Tibial artery (tissue), 4 donors: ENCODE measurements around the gene TBCB.
"Not testable (repeated sequence)": the region's sequence is repeated elsewhere in the genome, so short reads cannot be mapped to it uniquely, and the experiment has no call there.

Experiments
- DNase-seq, 2 donors: peaks; one replicate each; pipeline ENCODE4 v3.0.0-alpha.2; 2019
- H3K27ac ChIP-seq, 2 donors: fragments of 200-600 bp; sonication (generic) in 1 of 2; 1 replicate in 1 of 2; 2 replicates in 1 of 2; pipeline ENCODE4 v1.5.1; 2018 to 2019; ENCODE audit warnings: mild to moderate bottlenecking in 1 of 2
- H3K27me3 ChIP-seq, 2 donors: fragments of 200-600 bp; sonication (generic) in 1 of 2; one replicate each; pipeline versions ENCODE4 v1.5.1 to v1.6.0; 2016 to 2019
- H3K36me3 ChIP-seq, 3 donors: fragments of 200-600 bp; sonication (generic) in 2 of 3; one replicate each; pipeline ENCODE4 v1.5.1; 2016 to 2019; ENCODE audit warnings: mild to moderate bottlenecking in 2 of 3
- H3K4me1 ChIP-seq, 4 donors: fragments of 200-600 bp; sonication (generic) in 2 of 4; 1 replicate in 3 of 4; 2 replicates in 1 of 4; pipeline ENCODE4 v1.5.1; 2016 to 2019
- H3K4me3 ChIP-seq, 2 donors: fragments of 200-600 bp; sonication (generic) in 1 of 2; 1 replicate in 1 of 2; 2 replicates in 1 of 2; pipeline ENCODE4 v1.5.1; 2018 to 2019; ENCODE audit warnings: mild to moderate bottlenecking in 2 of 2
- H3K9me3 ChIP-seq, 3 donors: fragments of 200-600 bp; sonication (generic) in 1 of 3; one replicate each; pipeline ENCODE4 v1.5.1; 2016 to 2019
- intact Hi-C: fragments of 100-400 bp; cut with DNase I; formaldehyde crosslinking; loops from one replicate; pipeline ENCODE4 v1.15.0; 2023; ENCODE audit warnings: low total_unique reads
- TF ChIP-seq, protein P1 (sequence below), 2 experiments: fragments of 200-600 bp in 1 of 2; fragments of 450-650 bp in 1 of 2; IDR thresholded peaks; one replicate each; pipeline ENCODE4 v1.5.1; 2017 to 2019; ENCODE audit warnings: antibody characterized with exemption in 2 of 2, mild to moderate bottlenecking in 1 of 2, moderate library complexity in 1 of 2

Gene TBCB

DNA sequence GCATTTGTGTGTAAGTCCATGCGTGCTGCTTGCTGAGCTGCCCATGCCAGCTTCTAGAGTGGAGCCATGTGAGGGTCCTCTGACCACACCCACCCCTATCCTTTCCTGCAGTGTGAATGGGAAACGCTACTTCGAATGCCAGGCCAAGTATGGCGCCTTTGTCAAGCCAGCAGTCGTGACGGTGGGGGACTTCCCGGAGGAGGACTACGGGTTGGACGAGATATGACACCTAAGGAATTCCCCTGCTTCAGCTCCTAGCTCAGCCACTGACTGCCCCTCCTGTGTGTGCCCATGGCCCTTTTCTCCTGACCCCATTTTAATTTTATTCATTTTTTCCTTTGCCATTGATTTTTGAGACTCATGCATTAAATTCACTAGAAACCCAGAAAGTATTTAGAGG lies 10.3 kb downstream of the TBCB start:
- H3K27ac ChIP-seq = no peak overlapping the region
- intact Hi-C loops = loop anchor here (10.0 kb wide), 1 partner anchor 241 kb away; no protein-coding TSS in a partner anchor
- no peaks in the 10 kb centered on the region for H3K9me3 ChIP-seq
- peaks cover 23 to 57% (median 52%) of the 10 kb centered on the region in 3 donors for H3K36me3 ChIP-seq
- no peak for DNase-seq
- TF ChIP-seq, protein P1, sequence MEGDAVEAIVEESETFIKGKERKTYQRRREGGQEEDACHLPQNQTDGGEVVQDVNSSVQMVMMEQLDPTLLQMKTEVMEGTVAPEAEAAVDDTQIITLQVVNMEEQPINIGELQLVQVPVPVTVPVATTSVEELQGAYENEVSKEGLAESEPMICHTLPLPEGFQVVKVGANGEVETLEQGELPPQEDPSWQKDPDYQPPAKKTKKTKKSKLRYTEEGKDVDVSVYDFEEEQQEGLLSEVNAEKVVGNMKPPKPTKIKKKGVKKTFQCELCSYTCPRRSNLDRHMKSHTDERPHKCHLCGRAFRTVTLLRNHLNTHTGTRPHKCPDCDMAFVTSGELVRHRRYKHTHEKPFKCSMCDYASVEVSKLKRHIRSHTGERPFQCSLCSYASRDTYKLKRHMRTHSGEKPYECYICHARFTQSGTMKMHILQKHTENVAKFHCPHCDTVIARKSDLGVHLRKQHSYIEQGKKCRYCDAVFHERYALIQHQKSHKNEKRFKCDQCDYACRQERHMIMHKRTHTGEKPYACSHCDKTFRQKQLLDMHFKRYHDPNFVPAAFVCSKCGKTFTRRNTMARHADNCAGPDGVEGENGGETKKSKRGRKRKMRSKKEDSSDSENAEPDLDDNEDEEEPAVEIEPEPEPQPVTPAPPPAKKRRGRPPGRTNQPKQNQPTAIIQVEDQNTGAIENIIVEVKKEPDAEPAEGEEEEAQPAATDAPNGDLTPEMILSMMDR (IDR thresholded peaks at IDR 0.05) = no peak
- H3K4me1 ChIP-seq = peaks cover 0 to 16% (median 8%) of the 10 kb centered on the region in 4 donors
- H3K4me3 ChIP-seq = no peak overlapping the region
- no peaks in the 10 kb centered on the region for H3K27me3 ChIP-seq

DNA sequence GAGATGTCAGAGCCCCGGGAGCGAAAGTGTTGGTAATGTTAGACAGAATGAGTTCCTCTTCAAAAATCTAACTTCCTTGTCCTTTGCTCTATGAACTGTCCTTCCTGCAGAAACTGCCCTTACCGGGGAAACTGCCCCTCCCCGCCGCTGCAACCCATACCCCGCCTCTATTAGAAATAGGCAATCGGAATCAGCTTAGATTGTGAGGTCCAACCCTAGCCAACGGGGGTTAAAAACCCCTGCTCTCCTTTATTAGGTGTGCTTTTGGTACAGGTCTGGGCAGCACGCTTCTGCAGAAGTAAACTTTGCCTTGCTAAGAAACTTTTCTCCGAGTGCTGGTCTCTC lies 13.1 kb downstream of the TBCB start:
- no peaks in the 10 kb centered on the region for H3K9me3 ChIP-seq
- intact Hi-C loops = loop anchor here (10.0 kb wide), 1 partner anchor 244 kb away; no protein-coding TSS in a partner anchor
- peak overlapping the region; percentile 74 to 91 for H3K27ac ChIP-seq
- peaks cover 22 to 29% (median 26%) of the 10 kb centered on the region in 3 donors for H3K36me3 ChIP-seq
- peaks cover 0 to 20% (median 10%) of the 10 kb centered on the region in 4 donors for H3K4me1 ChIP-seq
- TF ChIP-seq, protein P1 (IDR thresholded peaks at IDR 0.05) = no peak
- no peak for DNase-seq
- H3K27me3 ChIP-seq = no peaks in the 10 kb centered on the region
- H3K4me3 ChIP-seq = peak overlapping the region; percentile 46 to 51

DNA sequence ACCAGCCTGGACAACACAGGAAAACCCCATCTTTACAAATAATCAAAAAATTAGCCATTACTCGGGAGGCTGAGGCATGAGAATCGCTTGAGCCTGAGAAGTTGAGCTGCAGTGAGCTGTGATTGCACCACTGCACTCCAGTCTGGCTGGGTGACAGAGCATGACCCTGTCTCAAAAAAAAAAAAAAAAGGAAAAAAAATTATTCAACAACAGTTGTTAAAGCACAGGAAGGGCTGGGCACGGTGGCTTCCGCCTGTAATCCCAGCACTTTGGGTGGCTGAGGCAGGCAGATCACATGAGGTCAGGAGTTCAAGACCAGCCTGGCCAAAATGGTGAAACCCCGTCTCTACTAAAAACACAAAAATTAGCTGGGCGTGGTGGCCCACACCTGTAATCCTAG lies 16.0 kb downstream of the TBCB start:
- H3K4me1 ChIP-seq = peaks cover 0 to 24% (median 15%) of the 10 kb centered on the region in 4 donors
- DNase-seq, intact Hi-C loops, H3K9me3 ChIP-seq, H3K27me3 ChIP-seq, H3K27ac ChIP-seq, H3K36me3 ChIP-seq, H3K4me3 ChIP-seq: not testable (repeated sequence)

DNA sequence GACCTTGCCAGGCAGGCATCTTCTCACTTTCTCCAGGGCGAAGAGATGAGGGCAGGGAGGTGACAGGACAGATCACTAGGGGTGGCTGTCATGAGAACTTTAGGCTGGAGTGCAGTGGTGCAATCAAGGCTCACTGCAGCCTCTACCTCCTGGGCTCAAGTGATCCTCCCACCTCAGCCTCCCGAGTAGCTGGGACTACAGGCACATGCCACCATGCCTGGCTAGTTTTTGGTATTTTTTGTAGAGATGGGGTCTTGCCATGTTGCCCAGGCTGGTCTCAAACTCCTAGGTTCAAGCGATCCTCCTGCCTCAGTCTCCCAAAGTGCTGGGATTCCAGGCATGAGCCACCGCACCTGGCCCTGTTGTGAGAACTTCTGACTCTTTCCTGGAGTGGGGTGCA lies 19.6 kb downstream of the TBCB start:
- intact Hi-C loops = not testable (repeated sequence)

DNA sequence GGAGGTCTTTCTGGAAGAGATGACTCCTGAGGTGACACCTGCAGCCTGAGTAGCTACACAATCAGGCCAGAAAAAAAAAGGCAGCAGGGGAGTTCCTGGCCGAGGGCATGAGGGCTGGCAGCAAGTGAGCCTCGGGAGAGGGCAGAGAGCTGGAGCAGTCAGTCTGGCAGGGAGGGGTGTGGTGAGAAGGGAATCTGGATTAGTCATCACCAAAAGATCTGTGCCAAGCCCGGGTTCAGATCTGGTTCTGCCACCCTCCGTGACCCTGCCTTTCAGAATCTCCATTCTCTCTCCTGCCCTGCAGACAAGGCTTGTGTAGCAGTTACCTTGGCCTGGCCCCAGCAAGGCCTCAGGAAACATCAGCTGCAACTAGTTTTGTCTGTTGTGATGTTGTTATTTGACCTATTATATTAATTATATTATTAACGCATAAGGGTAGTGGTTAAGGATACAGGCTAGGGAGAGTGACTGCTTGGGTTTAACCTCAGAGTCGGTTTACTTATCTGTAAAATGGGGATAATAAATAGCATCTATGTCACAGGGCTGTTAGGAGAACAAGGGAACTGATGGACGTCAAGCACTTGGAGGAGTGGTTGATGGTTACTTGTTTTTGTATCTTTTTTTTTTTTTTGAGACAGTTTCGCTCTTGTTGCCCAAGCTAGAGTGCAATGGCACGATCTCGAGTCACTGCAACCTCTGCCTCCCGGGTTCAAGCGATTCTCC lies 21.9 kb downstream of the TBCB start:
- TF ChIP-seq, protein P1 (IDR thresholded peaks at IDR 0.05) = no peak
- Histone ChIP-seq H3K9me3 (no peaks in the 10 kb centered on the region), H3K27me3 (no peaks in the 10 kb centered on the region), H3K27ac (peak overlapping the region; percentile 75 to 79), H3K4me1 (peaks cover 0 to 35% (median 31%) of the 10 kb centered on the region in 4 donors), H3K36me3 (peaks cover under 1 to 3% (median 3%) of the 10 kb centered on the region in 3 donors), H3K4me3 (peak overlapping the region; percentile 6 to 11)
- intact Hi-C loops = no loop called here
- peak; percentile 47 to 90 for DNase-seq

More for the DNA sequence above, 19.6 kb downstream of the TBCB start:
- not testable (repeated sequence) for DNase-seq, H3K36me3 ChIP-seq, H3K4me3 ChIP-seq, H3K27me3 ChIP-seq, H3K9me3 ChIP-seq
- Histone ChIP-seq H3K27ac (peak overlapping the region; percentile 37 to 79), H3K4me1 (peaks cover 0 to 30% (median 23%) of the 10 kb centered on the region in 4 donors)

DNA sequence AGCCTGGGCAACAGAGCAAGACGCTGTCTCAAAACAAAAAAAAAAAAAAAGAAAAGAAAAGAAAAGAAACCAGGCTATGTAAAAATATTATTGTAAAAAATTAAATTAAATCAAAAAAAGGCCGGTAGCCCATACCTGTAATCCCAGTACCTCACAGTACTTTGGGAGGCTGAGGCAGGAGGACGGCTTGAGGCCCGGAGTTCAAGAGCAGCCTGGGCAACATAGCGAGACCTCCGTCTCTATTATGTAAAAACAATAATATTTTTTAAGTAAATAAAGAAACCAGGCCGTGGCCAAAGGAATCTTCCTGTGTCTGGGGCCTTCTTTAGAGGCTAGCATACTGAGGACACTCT lies 23.8 kb downstream of the TBCB start:
- TF ChIP-seq, protein P1 (IDR thresholded peaks at IDR 0.05) = no peak
- H3K36me3 ChIP-seq = peaks cover 18 to 23% (median 22%) of the 10 kb centered on the region in 3 donors
- H3K4me1 ChIP-seq = peaks cover 0 to 35% (median 30%) of the 10 kb centered on the region in 4 donors
- intact Hi-C loops = no loop called here
- H3K4me3 ChIP-seq = peak overlapping the region; percentile 94 to 95
- H3K27me3 ChIP-seq = no peaks in the 10 kb centered on the region
- no peaks in the 10 kb centered on the region for H3K9me3 ChIP-seq
- no peak for DNase-seq
- peak overlapping the region; percentile 99 to 100 for H3K27ac ChIP-seq
